Lung (tissue), 12 donors: Measurements from ENCODE around the gene STK32B. TPM values are rescaled to one million over a fixed set of nuclear protein-coding genes. Genes with fewer than 3 reads are reported as not detected.

Experiments
- ATAC-seq: fragments of 200-7000 bp; cut with Tn5 transposase; one replicate; pipeline ENCODE4 v1.9.1; 2020; ENCODE audit warnings: moderate number of reproducible peaks; ENCODE audit not compliant: insufficient read depth, low FRiP score
- DNase-seq, 3 donors: peaks; one replicate each; pipeline ENCODE4 v3.0.0-alpha.2; 2013 to 2017
- H3K27ac ChIP-seq, 2 donors: one replicate each; pipeline ENCODE4 v1.5.1; 2013; ENCODE audit warnings: mild to moderate bottlenecking in 2 of 2, moderate library complexity in 2 of 2, control low read depth in 1 of 2, inconsistent platforms in 1 of 2, low read depth in 1 of 2, low read length in 1 of 2
- H3K27me3 ChIP-seq, 3 donors: one replicate each; pipeline ENCODE4 v1.5.1; 2013; ENCODE audit warnings: low read length in 2 of 3; ENCODE audit not compliant: control insufficient read depth in 3 of 3, insufficient read depth in 3 of 3
- H3K36me3 ChIP-seq, 4 donors: one replicate each; pipeline ENCODE4 v1.5.1; 2013; ENCODE audit warnings: low read length in 4 of 4, mild to moderate bottlenecking in 1 of 4, moderate library complexity in 1 of 4; ENCODE audit not compliant: control insufficient read depth in 4 of 4, insufficient read depth in 4 of 4
- H3K4me1 ChIP-seq, 5 donors: one replicate each; pipeline ENCODE4 v1.5.1; 2013; ENCODE audit warnings: low read length in 5 of 5, mild to moderate bottlenecking in 2 of 5, moderate library complexity in 1 of 5; ENCODE audit not compliant: control insufficient read depth in 5 of 5, insufficient read depth in 5 of 5
- H3K4me3 ChIP-seq: one replicate; pipeline ENCODE4 v1.5.1; 2013; ENCODE audit warnings: mild to moderate bottlenecking, control low read depth, moderate library complexity
- H3K9ac ChIP-seq, 2 donors: one replicate each; pipeline ENCODE4 v1.5.1; 2013; ENCODE audit warnings: low read length in 2 of 2, control low read depth in 1 of 2; ENCODE audit not compliant: insufficient read depth in 1 of 2
- H3K9me3 ChIP-seq, 4 donors: one replicate each; pipeline ENCODE4 v1.5.1; 2013; ENCODE audit warnings: low read length in 3 of 4, mild to moderate bottlenecking in 1 of 4, moderate library complexity in 1 of 4; ENCODE audit not compliant: control insufficient read depth in 4 of 4, insufficient read depth in 3 of 4
- WGBS, 2 donors: extraction: QIAGEN DNeasy Blood & Tissue Kit; methylation state at CpG; one replicate each; pipeline ENCODE4 v1.1.7; 2013; 5-methylcytosine and 5-hydroxymethylcytosine counted together
- polyA plus RNA-seq, 2 donors: library from polyadenylated mRNA; stranded (reverse); fragments of 200-250 nt; gene quantifications; one replicate each; pipeline ENCODE4 v1.2.1, GENCODE V29; 2013
- total RNA-seq, 2 donors: library from RNA; depleted of rRNA in 1 of 2; stranded (reverse); fragments of >200 nt in 1 of 2; gene quantifications; one replicate each; pipeline ENCODE4 v1.2.1, GENCODE V29; 2014 to 2021
- TF ChIP-seq, protein P1 (sequence below): IDR thresholded peaks from 2 replicates; pipeline ENCODE4 v1.5.1; 2012; ENCODE audit warnings: mild to moderate bottlenecking; ENCODE audit errors: control extremely low read depth, extremely low read depth
- donor health status: control.
- donor health status: control.
- donor health status: Bipolar disorder and iron deficiency.
- donor health status: healthy.
- donor health status: DM: yes; HTN: yes; CAD: no.

STK32B gene
- total and polyA plus RNA-seq, 4 donors: 0.29 to 2.2 (median 1.4) TPM

DNA sequence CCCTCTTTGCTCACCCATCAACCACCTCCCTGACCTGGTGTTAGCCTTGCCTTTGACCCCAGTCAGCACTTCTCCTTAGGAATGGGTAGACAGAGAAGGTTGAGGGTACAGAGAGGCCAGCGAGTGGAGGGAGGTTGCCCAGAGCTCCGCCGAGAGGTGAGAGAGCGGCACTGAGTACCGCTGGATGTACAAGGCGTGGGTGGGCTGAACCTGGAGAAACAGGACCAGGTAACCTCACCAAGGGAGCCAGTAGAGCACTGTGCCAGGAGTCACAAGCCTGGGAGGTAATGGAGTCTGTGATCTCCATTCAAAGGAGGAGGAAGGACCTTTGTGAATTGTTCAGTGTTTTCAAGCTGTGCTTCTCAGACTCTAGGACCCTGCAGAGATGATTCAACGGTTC is 400.9 kb downstream of the STK32B start:
- ATAC-seq (no peak), DNase-seq (no peak)
- no peak overlapping the region for H3K27ac ChIP-seq
- H3K36me3 ChIP-seq: no peaks in the 10 kb centered on the region
- TF ChIP-seq, protein P1, sequence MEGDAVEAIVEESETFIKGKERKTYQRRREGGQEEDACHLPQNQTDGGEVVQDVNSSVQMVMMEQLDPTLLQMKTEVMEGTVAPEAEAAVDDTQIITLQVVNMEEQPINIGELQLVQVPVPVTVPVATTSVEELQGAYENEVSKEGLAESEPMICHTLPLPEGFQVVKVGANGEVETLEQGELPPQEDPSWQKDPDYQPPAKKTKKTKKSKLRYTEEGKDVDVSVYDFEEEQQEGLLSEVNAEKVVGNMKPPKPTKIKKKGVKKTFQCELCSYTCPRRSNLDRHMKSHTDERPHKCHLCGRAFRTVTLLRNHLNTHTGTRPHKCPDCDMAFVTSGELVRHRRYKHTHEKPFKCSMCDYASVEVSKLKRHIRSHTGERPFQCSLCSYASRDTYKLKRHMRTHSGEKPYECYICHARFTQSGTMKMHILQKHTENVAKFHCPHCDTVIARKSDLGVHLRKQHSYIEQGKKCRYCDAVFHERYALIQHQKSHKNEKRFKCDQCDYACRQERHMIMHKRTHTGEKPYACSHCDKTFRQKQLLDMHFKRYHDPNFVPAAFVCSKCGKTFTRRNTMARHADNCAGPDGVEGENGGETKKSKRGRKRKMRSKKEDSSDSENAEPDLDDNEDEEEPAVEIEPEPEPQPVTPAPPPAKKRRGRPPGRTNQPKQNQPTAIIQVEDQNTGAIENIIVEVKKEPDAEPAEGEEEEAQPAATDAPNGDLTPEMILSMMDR: no peak
- H3K4me3 ChIP-seq: no peak overlapping the region
- H3K9ac ChIP-seq: no peak overlapping the region
- peaks cover 0 to 4% (median 0%) of the 10 kb centered on the region in 4 donors for H3K9me3 ChIP-seq
- H3K27me3 ChIP-seq: no peaks in the 10 kb centered on the region
- no peaks in the 10 kb centered on the region for H3K4me1 ChIP-seq
- WGBS, 2 donors: 88 to 91% methylated on average over 7 of the region's 7 CpGs

DNA sequence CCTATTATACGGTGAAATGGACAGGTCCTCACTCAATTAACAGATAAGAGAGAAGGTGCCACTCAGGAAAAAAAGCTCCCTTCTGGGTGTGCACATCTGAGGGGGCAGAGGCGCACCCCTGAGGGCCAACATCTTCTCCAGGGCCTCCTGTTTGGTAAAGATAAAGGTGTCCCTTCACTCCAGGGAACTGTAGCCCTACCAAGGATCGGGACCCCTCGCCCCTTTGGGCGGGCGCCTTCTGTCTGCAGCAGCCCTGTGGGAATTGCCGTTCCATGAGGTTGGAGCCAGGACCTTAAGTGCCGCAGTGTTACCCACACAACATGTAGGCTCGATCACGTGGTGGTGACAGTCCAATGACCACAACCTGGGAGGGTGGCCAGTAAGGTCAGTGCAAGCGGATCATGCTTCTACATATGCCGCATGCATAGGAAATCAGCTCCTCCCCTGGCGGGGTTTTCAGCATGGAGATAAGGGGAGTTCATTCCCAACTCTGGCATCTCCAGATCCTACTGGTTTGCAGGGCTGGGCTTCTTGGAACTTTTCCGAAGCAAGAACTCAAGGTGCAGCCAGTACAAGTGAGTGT is 403.8 kb downstream of the STK32B start:
- 86 to 93% methylated on average over 14 of the region's 14 CpGs for WGBS, 2 donors
- DNase-seq (no peak), ATAC-seq (no peak)
- Histone ChIP-seq H3K4me3 (no peak overlapping the region), H3K27ac (no peak overlapping the region), H3K9me3 (peaks cover 0 to 9% (median 0%) of the 10 kb centered on the region in 4 donors), H3K36me3 (no peaks in the 10 kb centered on the region), H3K9ac (no peak overlapping the region), H3K27me3 (no peaks in the 10 kb centered on the region), H3K4me1 (no peaks in the 10 kb centered on the region)
- TF ChIP-seq, protein P1: no peak

DNA sequence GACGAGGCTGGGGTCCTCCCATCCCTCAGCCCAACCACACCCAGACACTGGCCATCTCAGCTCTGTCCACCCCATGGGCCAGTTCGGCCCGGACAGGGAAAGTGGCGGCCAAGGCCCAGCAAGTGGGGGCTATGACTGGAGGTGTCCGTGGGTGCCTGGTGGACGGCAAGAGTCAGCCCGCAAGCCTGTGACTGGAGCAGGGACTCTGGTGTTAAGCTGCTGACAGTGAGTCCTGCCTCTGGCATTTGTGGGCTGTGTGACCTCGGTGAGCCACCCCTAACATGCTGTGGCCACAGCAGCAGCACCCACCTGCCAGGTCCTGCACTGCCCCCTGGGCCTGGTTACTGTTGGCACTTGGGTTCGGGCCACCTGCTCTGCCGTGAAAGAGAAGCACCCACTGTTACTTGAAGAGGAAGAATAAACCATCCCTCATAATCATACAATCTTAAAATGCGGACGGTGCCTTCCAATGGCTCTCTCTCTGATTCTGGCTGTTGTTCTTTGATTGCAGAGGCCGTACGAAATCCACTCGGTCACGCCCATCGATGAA is 405.1 kb downstream of the STK32B start:
- H3K4me1 ChIP-seq: no peaks in the 10 kb centered on the region
- TF ChIP-seq, protein P1: no peak
- no peak overlapping the region for H3K9ac ChIP-seq
- no peaks in the 10 kb centered on the region for H3K27me3 ChIP-seq
- no peaks in the 10 kb centered on the region for H3K36me3 ChIP-seq
- ATAC-seq (no peak), DNase-seq (no peak)
- 89 to 95% methylated on average over 17 of the region's 17 CpGs for WGBS, 2 donors
- H3K9me3 ChIP-seq: peaks cover 0 to 9% (median 0%) of the 10 kb centered on the region in 4 donors
- no peak overlapping the region for H3K4me3 ChIP-seq
- H3K27ac ChIP-seq: no peak overlapping the region

DNA sequence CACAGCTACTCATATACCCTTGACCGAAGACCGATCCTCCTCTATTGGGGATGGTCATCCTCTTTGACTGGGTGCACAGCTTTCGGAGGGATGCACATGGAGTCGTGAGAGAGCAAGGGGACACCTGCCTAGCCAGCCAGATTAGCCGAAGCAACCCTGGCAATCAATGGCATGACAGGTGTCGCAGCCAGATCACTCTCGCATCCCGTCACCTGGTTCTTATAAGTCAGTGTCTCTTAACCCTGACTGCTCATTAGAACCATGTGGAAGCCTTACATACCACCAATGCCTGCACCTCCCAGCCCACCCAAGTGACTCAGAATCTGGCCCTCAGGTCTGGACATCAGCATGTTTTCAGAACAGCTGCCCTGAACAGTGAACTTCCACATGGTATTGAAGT is 407.4 kb downstream of the STK32B start:
- DNase-seq: no peak
- no peak overlapping the region for H3K9ac ChIP-seq
- H3K36me3 ChIP-seq: no peaks in the 10 kb centered on the region
- TF ChIP-seq, protein P1: no peak
- no peaks in the 10 kb centered on the region for H3K4me1 ChIP-seq
- H3K4me3 ChIP-seq: no peak overlapping the region
- 92 to 95% methylated on average over 8 of the region's 8 CpGs for WGBS, 2 donors
- peaks cover 0 to 9% (median 0%) of the 10 kb centered on the region in 4 donors for H3K9me3 ChIP-seq
- peaks cover 0 to 3% (median 0%) of the 10 kb centered on the region in 3 donors for H3K27me3 ChIP-seq
- no peak for ATAC-seq
- H3K27ac ChIP-seq: no peak overlapping the region
